PC-9 (cell line): ENCODE measurements around the gene RUVBL2.

Experiments
- CTCF ChIP-seq: fragments of 200-600 bp; sonication (generic); conservative IDR thresholded peaks from 2 replicates; pipeline ENCODE4 v1.6.1; 2017; ENCODE audit warnings: mixed run types, antibody characterized with exemption, mild to moderate bottlenecking, moderate library complexity
- EZH2 ChIP-seq: fragments of 200-600 bp; sonication (generic); IDR thresholded peaks from 2 replicates; pipeline ENCODE4 v1.8.0; 2017; ENCODE audit warnings: antibody characterized with exemption, low read depth

GRCh38 chr19:48945817-48946216 lies 47.9 kb upstream of the RUVBL2 start:
- no peak for TF ChIP-seq CTCF
- TF ChIP-seq EZH2: no peak
